ENCODE results near the gene SYCN.

SYCN gene

GRCh38 chr19:39194832-39195542 lies 9.1 kb downstream of the SYCN start:
- no peak for DNase-seq (ENCODE audit: low read depth)

- DNase-seq (ENCODE audit: low read depth), result no peak
Observed at GRCh38 chr19:39193803-39194202, 10.3 kb downstream of the SYCN start.

DNA sequence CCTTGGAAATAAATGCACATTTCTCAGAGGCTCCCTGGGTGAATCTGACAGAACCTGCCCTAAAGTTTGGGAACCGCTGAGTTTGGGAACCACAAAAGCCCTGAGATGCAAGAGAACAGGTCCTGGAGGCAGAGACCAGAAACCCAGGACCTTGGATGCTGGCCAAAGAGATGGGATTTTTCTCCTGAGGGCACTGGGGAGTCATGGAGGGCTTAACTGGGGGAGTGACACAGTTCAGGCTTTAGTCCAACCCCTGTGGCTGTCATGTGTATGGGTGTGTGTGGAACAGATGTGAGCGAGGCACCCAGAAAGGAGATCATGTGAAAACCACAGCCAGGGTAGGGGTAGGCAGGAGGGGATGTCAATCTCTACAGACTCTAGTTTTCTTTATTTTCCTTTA lies 11.2 kb downstream of the SYCN start:
- no peak for DNase-seq (ENCODE audit: low read depth)

DNA sequence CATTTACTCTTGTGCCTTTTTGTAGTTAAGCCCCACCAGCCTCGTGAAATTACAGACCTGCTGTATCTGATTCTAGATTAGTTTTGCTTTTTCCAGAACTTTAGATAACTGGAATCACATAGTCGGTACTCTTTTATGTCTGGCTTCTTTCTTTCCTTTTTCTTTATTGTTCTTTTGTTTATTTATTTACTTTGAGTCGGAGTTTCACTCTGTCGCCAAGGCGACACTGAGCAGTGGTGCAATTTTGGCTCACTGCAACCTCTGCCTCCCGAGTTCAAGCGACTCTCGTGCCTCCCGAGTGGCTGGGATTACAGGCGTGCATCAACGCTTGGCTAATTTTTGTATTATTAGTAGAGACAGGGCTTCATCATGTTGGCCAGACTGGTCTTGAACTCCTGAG lies 13.3 kb downstream of the SYCN start:
- DNase-seq (ENCODE audit: low read depth), result no peak

DNA sequence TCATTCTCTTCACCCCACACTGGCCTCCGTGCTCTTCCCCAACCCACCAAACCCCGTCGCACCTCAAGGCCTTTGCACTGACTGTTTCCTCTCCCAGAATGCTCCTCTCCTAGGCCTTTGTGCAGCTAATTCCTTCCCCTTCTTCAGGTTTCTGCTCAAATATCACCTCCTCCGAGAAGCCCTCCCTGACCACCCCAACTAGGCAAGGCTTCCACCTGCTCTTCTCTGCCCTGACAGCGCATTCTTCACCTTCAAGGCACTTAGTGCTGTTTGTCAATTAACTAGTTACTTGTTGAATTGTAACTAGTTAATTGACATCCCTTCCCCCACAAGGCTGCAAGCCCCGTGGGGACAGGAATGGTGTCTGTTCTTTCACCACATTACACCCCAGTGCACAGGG lies 15.1 kb downstream of the SYCN start:
- no peak for DNase-seq (ENCODE audit: low read depth)

- DNase-seq (ENCODE audit: low read depth), result no peak
Observed at GRCh38 chr19:39187552-39187943, 16.5 kb downstream of the SYCN start.

DNA sequence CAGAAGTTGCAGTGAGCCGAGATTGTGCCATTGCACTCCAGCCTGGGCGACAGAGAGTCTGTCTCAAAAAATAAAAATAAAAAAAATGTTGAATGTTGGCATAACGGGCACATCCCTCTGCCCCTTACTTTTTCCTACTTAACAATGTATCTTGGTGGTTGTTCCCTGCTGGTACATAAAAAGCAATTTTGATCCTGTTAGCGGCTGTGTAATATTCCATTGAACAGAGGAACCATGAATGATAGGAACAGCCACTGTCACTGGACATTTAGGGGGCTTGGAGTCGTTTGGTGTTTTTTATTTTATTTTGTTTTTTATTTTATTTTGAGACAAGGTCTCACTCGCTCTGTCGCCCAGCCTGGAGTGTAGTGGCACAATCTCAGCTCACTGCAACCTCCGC lies 17.7 kb downstream of the SYCN start:
- DNase-seq (ENCODE audit: low read depth), result no peak

DNA sequence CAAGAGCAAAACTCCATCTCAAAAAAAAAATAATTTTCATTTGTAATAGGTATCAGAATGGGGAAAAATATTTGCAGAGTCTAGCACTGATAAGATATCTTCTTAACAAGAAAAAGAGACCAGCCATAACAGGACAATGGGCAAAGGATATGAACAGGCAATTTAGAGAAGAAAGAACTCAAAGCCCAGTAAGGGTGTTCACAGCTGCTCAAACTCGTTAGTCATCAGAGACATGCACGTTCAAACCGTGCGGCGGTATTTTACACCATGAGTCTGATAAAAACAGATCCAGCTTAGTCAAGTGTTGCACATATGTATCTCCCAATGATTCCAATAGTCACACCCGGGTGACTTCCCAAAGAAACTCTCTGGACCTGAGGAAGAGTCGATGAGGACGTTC lies 21.0 kb downstream of the SYCN start:
- DNase-seq (ENCODE audit: low read depth), result no peak

GRCh38 chr19:39182174-39182505 lies 21.9 kb downstream of the SYCN start:
- no peak for DNase-seq (ENCODE audit: low read depth)

DNA sequence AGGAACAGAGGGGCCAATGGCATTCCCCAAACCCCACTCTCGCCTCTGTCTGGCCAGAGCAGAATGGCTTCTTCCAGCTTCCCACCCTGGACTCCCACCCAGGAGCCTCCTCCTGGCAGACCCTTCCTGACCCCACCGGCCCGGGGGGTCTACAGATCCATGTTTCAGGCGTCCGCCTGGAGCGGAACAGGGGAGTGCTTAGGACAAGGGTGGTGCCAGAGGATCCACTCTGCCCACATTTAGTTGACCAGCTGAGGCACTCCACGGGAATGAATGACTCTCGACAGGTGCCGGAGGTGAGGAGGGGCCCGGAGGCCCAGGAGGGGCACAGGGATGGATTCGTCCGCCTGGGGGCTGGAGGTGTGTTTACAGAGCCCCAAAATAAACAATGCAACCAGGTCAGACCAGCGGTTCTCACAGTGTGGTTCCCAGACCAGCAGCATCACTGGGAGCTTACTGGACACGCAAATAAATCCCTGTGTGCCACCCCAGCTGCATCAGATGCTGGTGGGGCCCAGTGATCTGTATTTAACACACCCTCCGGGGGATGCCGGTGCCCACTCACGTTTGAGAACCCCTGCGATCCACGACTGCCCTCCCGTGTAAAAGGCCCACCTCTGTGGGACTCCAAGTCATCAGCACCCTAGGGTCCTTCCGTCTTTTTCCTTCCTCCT lies 22.4 kb downstream of the SYCN start:
- DNase-seq (ENCODE audit: low read depth), result no peak

- no peak for DNase-seq (ENCODE audit: low read depth)
Observed at GRCh38 chr19:39180749-39181148, 23.3 kb downstream of the SYCN start.

DNA sequence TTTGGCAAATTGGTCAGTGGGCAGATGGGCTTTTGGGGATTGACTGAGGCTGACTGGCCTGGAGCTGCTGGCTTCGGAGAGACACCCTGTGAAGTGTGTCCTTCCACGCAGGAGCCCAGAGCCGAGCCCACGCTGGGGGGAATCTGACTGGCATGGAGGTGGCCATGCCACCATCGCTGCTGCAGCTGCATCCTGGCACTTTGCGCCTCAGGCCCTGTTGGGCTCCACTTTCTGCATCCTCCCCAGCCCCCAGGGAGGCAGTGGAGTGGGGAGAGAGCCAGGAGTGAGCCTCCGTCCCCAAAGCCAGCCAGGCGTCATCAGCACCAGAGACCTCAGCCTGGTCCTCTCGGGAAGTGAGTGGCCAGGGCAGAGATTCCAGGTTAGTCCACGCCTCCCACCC lies 24.3 kb downstream of the SYCN start:
- DNase-seq (ENCODE audit: low read depth), result no peak

- DNase-seq (ENCODE audit: low read depth), result no peak
Observed at GRCh38 chr19:39178296-39179006, 25.6 kb downstream of the SYCN start.

DNA sequence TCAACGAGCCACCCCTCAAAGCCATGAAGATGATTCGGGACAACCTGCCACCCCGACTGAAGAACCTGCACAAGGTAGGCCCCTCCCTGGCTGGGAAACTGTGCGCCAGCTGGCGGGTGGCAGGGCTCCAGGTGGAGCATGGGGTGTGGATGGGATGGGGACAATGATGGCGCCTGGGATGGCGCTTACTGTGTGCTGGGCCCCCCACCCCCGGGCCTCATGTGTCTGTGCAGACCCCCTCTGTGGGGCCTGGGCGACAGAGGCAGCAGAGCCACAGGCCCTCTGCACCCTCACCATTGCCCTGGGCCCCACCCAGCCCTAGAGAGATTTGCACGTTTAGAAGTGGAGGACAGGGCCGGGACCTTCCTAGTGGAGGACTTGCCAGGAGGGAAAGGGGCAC lies 26.3 kb downstream of the SYCN start:
- DNase-seq (ENCODE audit: low read depth), result no peak

DNA sequence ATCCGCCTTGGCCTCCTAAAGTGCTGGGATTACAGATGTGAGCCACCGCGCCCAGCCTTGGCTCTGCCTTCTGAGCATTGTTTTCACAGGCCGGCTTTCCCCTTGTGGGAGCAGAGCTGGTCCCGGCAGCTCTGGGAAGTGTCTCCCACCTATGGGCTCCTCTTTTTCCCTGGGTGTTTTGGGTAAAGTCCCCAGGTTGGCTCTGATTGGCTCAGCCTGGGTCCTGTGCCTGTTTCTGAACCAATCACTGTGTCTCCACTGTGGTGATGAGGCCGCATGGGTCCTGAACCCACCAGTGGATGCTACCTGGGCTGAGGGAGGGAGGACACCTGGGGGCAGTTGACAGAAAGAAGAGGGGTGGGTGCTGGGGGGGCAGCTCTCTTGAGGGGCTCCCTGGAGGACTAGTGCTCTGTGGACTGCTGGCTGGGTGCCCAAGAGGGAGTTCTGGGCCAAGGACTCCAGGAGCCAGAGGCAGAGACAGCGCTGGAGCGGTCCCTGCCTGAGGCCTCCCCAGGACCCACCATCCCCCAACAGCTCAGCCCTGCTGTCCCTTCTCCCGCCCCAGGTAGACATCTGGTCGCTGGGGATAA lies 26.9 kb downstream of the SYCN start:
- no peak for DNase-seq (ENCODE audit: low read depth)

DNA sequence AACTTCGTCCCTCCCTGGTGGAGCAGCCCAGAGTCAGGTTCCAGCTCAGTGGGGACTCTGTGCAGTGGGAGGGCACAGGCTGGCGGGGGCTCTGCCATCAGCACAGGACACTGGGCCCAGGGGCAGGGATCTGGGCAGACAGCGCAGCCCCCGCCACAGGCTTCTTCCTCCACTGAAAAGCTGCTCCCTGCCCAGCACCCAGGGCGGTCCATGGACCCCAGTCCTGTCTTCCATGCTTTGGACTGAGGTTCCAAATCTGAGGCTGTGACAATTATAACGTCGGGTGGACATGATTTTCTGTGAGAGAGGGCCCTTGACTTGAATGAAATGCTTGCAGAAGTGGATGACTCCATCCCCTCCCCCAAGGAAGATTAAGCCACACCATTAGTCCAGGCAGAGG lies 28.5 kb downstream of the SYCN start:
- no peak for DNase-seq (ENCODE audit: low read depth)

DNA sequence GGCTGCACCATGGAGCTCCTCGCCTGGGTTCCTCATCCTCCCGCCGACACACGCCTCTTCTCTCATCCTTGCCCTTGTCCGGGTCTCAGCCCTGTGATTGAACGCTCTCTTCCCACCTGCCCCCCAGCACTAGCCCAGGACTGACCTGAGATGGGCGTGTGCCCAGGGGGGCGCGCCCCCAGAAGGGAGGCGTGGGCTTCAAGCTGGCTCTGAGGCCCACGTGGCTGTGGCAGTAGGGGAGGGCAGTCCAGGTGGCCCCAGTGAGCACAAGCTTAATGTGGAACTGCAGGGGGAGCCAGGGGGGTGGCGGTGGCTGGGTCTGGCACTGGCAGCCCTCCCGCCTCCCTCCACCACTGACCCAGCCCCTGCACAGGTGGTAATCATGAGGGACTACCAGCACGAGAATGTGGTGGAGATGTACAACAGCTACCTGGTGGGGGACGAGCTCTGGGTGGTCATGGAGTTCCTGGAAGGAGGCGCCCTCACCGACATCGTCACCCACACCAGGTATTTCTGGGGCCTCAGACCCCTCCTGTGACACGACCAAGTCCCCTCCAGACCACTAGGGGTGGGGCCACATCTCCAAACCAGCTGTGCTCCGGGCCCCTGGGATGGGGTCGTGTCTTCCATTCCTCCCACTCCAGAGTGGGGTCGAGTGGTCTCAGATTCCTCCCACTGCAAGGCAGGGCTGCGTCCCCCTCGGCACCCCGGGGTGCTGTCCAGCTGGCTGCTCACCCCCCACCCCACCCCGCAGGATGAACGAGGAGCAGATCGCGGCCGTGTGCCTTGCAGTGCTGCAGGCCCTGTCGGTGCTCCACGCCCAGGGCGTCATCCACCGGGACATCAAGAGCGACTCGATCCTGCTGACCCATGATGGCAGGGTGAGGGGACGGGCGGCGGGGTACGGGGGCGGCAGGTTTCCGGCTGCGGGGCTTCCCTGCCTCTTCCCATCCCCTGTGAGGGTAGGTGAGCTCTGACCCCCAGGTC lies 29.2 kb downstream of the SYCN start:
- no peak for DNase-seq (ENCODE audit: low read depth)

DNA sequence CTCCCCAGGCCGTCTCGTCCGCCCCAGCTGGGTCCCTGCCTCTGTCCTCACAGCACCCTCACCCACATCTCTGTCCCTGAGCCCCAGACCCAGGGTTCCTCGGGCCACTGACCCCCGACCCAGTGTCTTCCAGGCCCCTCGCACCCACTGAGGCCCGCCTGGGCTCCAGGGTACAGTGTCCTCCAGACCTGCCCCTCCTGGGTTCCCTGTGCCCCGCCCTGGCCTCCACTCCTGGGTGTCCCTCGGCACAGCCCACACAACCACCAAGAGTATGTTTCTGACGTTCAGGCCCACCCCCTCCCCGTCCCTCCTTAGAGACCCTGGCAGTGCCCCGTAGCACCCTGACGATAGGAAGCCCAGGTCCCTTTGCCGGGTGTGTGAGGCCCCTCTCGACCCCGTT lies 29.9 kb downstream of the SYCN start:
- DNase-seq (ENCODE audit: low read depth), result no peak

GRCh38 chr19:39173502-39173991 lies 30.5 kb downstream of the SYCN start:
- no peak for DNase-seq (ENCODE audit: low read depth)

DNA sequence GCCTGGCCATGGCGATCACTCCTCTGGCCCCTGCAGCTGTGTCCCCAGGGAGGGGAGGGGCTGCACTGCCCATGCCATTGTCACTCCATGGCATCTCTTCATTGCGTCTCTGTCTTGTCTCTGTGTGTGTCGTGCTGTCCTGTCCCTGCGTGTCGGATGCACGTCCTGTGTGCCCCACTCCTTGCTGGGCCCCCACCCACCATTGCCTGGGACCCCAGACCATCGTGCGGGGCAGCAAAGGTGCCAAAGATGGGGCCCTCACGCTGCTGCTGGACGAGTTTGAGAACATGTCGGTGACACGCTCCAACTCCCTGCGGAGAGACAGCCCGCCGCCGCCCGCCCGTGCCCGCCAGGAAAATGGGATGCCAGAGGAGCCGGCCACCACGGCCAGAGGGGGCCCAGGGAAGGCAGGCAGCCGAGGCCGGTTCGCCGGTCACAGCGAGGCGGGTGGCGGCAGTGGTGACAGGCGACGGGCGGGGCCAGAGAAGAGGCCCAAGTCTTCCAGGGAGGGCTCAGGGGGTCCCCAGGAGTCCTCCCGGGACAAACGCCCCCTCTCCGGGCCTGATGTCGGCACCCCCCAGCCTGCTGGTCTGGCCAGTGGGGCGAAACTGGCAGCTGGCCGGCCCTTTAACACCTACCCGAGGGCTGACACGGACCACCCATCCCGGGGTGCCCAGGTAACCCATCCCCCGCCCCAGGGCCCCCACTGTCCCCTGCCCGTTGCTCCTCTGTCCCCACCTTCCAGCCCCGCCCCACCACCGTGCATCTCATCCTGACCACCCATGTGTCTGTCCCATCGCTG lies 31.2 kb downstream of the SYCN start:
- no peak for DNase-seq (ENCODE audit: low read depth)
